ENCODE data around the gene TMEM203.

DNA sequence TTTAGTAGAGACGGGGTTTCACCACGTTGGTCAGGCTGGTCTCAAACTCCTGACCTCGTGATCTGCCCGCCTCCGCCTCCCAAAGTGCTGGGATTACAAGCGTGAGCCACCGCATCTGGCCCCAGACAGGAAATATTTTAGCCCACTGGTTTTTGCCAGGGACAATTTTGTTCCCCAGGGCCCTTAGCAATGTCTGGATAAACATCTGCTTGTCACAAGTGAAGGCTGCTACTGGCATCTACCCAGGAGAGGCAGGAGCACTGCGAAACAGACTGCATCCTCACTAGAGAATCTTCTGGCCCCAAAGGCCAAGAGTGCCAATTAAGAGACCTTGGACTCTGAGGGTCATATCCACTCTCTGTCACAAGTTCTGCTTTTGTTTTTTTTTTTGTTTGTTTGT, 2.5 kb downstream of the TMEM203 start:
- TF ChIP-seq, protein P1, sequence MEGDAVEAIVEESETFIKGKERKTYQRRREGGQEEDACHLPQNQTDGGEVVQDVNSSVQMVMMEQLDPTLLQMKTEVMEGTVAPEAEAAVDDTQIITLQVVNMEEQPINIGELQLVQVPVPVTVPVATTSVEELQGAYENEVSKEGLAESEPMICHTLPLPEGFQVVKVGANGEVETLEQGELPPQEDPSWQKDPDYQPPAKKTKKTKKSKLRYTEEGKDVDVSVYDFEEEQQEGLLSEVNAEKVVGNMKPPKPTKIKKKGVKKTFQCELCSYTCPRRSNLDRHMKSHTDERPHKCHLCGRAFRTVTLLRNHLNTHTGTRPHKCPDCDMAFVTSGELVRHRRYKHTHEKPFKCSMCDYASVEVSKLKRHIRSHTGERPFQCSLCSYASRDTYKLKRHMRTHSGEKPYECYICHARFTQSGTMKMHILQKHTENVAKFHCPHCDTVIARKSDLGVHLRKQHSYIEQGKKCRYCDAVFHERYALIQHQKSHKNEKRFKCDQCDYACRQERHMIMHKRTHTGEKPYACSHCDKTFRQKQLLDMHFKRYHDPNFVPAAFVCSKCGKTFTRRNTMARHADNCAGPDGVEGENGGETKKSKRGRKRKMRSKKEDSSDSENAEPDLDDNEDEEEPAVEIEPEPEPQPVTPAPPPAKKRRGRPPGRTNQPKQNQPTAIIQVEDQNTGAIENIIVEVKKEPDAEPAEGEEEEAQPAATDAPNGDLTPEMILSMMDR (conservative IDR thresholded peaks at IDR 0.05; ENCODE audit: low read length), result no peak
- no peak for TF ChIP-seq EZH2phosphoT487 (IDR thresholded peaks at IDR 0.05; ENCODE audit: borderline replicate concordance, low read depth, low read length)
